ENCODE results near the gene SPAG8.

SPAG8 gene

DNA sequence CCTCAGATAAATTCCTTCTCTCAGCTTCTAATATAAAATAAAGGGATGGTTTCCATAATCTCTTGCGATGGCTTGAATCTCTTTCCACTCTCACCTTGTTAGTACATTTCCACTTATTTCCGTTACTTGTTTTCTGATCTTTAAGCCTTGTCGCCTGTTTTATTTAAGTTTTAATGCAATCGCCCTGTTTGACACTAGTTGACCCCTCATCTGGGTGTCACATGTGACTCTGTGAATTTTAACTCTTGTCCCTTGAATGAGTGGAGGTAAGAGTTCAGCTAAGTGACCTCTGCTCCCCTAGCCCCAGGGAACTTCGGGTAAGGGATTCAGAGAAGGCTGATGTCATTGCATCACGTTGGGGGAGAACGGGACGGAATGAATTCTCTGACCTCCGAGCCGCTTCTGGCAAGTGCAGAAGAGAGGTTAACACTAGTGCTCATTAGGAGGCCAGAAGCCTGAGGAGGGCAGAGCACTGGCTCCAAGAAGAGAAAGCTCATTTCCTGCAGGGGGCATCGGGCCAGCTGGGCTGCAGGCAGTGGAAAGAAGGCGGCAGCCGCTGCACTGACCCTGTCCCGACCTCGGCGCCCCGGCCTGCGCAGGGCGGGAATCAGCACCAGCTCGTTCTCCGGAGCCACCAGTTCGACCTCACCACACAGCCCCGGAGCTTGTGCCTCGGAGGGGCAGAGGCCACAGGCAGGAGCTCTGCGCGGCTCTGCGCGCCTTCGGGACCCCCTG, 2.2 kb upstream of the SPAG8 start:
- no peak for DNase-seq (ENCODE audit: low read depth)
- H3K4me3 ChIP-seq (ENCODE audit: low read depth, low read length): peak overlapping the region; percentile 84

DNA sequence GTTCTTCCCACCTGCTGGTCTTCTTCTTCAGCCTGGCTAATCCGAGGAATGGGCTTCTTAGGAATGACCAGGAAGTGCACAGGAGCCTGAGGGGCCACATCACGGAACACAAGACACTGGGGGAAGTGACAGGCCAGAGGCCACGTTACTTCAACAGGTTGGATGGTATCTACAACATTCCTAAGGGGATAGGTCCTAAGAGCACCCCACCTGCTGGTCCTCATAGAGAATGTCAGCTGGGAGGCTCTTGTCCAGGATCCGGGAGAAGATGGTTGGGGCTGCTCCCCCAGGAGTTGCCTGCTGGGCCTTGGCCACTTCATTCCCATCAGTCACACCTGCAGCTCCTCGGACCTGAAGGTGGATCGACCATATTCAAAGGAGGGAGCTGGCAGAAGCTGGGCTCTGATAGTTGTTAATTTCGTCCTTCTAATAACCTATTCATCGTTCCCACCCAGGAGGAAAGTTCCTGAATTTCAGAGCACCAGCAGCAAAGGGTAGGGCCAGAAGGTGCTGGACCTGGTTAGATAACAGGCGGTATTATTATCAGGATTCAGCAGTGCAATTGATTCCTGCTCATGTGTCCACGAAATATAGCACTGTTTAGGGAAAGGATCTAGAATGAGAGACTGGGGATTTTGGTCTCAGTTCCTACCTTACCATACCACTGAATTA, 1.5 kb upstream of the SPAG8 start:
- H3K4me3 ChIP-seq (ENCODE audit: low read depth, low read length): no peak overlapping the region
- DNase-seq (ENCODE audit: low read depth): no peak

DNA sequence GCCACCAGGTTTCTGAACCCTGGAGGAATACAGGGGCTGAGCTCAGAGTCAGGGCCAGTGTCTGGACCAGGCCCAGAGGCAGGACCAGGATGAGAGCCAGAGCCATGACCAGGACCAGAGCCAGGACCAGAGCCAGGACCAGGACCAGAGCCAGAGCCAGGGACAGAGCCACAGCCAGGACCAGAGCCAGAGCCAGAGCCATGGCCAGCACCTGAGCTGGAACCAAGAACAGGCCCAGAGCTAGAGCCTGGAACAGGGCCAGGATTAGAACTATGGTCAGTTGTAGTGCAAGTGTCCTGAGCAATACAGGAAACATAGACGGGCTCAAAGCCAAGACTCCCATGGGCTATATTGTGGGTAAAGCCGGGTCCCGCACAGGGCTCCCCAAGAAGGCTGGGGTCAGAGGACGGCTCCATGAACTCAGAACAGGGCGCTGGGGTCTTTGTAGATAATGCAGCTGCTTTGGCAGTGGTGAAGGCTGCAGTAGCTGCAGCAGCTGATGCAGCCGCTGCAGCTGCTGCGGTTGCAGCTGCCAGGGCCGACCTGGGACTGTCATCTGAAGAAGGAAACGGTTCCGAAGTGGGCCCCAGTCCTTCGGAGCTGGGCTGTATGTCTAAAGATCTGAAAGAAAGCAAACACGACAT, 559 bp downstream of the SPAG8 start:
- peak overlapping the region; percentile 61 for H3K4me3 ChIP-seq (ENCODE audit: low read depth, low read length)
- DNase-seq (ENCODE audit: low read depth): no peak

DNA sequence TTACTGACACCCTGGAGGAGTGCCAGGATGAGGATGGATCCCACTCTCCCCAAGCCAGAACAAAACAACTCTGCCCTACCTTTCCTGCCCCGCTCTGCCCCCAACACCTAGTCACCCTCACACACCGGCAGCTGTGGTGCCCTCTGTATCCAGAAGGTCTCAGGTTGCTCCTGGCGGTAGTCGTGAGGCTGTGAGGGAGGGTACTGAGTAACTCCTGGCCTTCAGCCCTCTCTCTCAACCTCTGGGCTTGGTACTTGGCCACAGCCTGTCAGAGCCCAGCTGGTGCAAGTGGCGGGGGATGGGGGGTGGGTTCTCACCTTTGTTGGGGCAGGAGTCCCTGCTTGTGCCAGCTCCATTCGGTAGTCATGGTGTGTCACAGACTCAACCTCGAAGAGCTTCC, 1.9 kb downstream of the SPAG8 start:
- no peak for DNase-seq (ENCODE audit: low read depth)
- H3K4me3 ChIP-seq (ENCODE audit: low read depth, low read length): no peak overlapping the region

DNA sequence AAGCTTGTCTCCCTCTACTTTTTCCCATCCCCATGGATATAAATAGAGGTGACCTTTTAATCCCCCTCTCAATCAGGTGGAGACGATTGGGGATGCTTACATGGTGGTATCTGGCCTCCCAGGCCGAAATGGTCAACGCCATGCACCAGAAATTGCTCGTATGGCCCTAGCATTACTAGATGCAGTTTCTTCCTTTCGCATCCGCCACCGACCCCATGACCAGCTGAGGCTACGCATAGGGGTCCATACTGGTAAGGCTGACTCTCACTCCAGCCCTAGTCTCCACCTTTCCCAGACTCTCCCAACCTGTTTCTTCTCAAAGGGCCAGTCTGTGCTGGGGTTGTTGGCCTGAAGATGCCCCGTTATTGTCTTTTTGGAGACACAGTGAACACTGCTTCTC, 3.6 kb downstream of the SPAG8 start:
- H3K4me3 ChIP-seq (ENCODE audit: low read depth, low read length): no peak overlapping the region
- no peak for DNase-seq (ENCODE audit: low read depth)

DNA sequence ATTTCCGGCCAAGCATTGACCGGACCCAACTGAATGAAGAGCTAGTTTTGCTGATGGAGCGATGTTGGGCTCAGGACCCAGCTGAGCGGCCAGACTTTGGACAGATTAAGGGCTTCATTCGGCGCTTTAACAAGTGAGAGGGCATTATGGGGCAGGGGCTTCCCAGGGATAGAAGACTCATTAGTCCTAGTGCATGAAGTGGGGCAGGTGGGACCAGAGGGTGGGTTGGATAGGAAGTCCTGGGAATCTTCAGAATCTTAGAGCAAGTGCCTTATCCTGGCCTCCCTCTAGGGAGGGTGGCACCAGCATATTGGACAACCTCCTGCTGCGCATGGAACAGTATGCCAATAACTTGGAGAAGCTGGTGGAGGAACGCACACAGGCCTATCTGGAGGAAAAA, 6.0 kb downstream of the SPAG8 start:
- H3K4me3 ChIP-seq (ENCODE audit: low read depth, low read length): no peak overlapping the region
- no peak for DNase-seq (ENCODE audit: low read depth)

DNA sequence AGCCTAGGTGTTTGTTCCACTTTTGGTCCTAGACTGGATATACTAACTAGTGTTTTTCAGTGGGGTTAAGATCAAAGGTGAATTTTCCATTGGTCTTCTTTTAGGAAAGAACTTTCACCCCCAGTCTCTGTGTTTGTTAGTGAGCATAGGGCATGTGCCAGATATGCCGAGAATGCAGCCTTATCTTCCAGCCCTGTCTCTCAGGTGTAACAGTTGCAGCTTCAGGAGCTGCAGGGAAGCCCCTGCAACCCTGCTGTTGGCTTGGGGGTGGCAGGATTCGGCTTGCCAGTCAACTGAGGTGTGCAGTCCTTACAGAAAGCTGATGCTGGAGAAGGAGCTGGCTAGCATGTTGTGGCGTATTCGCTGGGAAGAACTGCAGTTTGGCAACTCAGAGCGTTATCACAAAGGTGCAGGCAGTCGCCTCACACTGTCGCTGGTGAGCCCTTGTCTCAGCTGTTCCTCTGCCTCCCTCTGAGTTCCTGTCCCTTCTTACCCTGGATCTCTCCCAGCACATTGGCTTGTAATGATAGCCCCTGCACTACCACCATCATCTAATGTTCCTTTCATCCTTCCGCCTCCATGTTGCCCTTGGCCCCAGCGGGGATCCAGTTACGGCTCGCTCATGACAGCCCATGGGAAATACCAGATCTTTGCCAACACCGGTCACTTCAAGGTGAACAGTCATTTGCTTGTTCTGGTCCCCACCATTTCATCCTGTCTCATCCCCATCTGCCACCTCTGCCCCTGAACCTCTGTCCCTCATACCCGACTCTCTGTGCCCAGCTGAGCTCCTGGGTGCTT, 10.5 kb downstream of the SPAG8 start:
- no peak for DNase-seq (ENCODE audit: low read depth)
- H3K4me3 ChIP-seq (ENCODE audit: low read depth, low read length): no peak overlapping the region

DNA sequence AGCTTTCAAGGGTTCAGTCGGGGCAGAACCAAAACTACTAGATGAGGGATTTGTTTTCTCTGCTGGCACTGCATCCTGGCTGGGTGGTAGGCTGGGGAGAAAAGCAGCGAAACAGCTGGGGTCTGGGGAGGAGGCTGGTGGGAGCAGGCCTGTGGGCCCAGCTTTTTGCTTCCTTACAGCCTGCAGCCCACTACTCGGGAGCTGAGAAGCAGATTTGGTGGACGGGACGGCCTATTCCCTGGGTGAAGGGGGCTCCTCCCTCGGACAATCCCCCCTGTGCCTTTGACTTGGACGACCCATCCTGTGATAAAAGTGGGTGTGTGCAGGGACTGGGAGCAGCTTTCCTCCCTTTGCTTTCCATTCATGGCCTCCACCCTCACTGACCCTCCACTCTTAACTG, 11.5 kb downstream of the SPAG8 start:
- H3K4me3 ChIP-seq (ENCODE audit: low read depth, low read length): no peak overlapping the region
- DNase-seq (ENCODE audit: low read depth): no peak

DNA sequence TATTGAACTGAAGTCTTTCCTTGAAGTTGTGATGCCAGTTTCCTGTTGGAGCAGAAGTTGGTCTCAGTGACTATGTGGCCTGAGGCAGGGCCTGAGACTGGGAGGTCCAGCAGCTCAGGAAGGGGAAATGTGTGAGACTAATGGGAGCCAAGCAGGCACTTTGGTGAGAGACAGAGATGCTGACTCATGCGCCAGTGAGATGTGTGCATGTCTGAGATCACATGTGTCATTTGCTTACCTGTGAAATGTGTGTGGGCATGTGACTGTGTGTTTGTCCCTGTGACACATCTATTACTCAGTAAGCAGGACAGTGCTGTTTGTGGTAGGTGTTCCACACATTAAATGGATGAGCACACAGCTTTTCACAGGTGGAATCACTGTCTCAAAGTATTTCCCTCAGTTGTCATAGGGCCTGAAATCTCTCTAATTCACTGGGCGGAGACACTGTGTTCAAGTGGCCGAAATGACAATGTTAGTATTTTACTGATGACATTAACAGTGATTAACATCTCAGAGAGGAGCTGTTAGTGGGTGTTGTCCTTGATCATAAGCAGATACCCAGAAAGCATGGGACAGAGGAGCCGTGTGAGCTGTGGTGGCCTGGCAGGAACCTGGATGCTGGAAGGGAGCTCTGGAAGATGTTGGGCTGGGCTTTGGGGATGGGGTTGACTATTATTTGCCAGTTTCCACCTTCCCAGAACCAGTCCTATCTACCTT, 13.2 kb downstream of the SPAG8 start:
- no peak overlapping the region for H3K4me3 ChIP-seq (ENCODE audit: low read depth, low read length)
- no peak for DNase-seq (ENCODE audit: low read depth)

DNA sequence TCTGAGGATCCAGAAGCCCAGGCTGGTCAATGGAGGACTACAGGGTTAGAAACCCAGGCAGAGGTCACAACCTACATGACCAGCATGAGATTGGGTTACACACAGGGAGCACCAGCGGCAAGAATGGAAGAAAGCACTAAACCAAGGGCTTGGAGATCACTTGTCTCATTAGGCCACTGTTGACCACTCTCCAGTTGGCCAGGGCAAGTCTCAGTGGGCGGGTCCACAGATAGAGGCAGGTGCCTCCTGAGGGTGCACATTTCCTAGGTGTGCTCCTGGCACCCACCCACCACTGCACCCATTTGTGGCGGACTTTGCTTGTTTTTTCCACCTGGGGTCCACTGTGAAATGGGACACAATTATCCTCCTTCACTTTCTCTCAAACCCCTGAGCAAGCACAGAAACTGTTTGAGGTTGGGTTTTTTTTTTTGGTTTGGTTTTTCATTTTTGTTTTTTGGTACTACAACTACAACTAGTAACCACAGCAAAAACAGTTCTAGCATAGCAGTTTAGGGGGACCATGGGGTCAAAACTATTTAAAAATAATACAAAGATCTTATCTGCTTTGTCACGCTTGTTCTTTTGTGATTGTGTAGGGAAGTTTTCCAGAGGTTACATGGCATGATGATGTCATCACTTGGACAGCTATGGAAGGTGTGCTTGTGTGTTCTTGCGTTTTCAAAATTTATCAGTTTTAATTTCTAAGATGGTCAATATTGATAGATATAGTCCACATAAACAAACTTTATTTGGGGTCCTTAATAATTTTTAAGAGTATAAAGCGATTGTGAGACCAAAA, 14.6 kb downstream of the SPAG8 start:
- H3K4me3 ChIP-seq (ENCODE audit: low read depth, low read length): no peak overlapping the region
- no peak for DNase-seq (ENCODE audit: low read depth)

DNA sequence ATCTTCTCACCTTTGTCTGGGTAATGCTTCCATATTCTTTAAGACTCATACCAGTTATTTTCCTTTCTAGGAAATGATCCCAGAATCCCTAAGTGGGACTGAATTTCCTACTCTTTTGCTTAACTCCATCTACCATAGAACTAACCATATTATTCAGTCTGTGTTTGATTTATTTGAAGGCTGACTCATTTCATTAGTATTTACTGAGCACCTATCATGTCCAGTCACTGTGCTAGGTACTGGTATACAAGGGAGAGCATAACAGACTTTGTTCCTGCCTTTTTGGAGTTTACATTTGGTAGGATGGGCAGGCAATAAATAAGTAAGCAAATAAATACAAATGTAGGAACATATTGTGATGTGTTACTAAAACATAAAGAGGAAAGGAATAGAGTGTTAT, 16.4 kb downstream of the SPAG8 start:
- DNase-seq (ENCODE audit: low read depth): no peak
- H3K4me3 ChIP-seq (ENCODE audit: low read depth, low read length): no peak overlapping the region

DNA sequence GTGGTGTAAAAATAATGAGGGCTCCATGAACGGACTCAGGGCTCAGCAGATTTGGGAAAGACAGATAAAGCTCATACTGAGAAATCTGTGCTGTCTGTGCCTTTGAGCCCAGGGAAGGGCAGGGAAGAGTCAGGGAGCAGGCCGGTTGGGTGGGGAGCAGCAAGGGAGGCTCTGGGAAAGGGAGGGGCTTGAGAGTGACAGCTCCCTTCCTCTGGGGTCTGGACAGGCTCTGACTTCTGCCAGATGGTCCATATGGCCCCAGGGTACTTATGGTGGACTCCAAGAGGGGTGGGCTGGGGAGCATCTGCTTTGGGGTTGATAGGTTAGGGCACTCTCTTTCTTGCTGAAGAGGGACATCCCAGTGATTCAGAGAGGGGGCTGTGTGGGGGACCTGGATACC, 18.6 kb downstream of the SPAG8 start:
- DNase-seq (ENCODE audit: low read depth): no peak

DNA sequence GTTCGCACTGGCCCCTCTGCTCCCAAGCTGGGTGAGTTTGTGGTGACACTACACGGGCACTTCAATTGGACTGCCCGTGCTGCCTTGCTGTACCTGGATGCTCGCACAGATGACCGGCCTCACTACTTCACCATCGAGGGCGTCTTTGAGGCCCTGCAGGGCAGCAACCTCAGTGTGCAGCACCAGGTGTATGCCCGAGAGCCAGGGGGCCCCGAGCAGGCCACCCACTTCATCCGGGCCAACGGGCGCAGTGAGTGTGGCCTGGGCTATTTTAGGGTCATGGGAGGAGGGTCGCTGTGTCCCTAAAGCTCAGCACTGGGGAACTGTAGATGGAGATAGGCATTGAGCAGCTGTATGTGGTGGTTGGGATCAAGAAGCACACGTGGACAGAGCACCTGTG, 19.2 kb downstream of the SPAG8 start:
- no peak for DNase-seq (ENCODE audit: low read depth)
- peak overlapping the region; percentile 55 for H3K4me3 ChIP-seq (ENCODE audit: low read depth, low read length)

More for the DNA sequence above, 18.6 kb downstream of the SPAG8 start:
- H3K4me3 ChIP-seq (ENCODE audit: low read depth, low read length): peak overlapping the region; percentile 55

DNA sequence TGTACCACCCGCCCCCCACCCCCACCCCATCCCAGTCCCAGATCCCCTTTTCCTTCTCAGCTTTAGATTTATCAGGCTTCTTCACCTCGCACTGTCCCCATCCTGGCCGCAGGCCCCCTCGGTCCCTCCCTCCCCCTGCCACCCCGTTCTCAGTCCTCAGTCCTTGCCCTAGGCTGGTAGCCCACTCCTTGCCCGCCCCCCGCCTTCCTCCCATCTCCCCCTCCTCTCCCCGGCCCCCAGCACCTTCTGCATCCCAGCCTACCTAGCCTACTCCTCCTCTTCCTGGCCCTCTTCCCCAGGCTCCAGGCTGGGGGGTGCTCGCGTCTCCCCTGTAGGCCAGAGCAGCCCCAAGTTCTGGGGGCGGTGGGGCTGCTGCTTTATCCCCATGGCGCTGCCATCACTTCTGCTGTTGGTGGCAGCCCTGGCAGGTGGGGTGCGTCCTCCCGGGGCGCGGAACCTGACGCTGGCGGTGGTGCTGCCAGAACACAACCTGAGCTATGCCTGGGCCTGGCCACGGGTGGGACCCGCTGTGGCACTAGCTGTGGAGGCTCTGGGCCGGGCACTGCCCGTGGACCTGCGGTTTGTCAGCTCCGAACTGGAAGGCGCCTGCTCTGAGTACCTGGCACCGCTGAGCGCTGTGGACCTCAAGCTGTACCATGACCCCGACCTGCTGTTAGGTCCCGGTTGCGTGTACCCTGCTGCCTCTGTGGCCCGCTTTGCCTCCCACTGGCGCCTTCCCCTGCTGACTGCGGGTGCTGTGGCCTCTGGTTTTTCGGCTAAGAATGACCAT, 19.8 kb downstream of the SPAG8 start:
- DNase-seq (ENCODE audit: low read depth): no peak
- H3K4me3 ChIP-seq (ENCODE audit: low read depth, low read length): peak overlapping the region; percentile 55

DNA sequence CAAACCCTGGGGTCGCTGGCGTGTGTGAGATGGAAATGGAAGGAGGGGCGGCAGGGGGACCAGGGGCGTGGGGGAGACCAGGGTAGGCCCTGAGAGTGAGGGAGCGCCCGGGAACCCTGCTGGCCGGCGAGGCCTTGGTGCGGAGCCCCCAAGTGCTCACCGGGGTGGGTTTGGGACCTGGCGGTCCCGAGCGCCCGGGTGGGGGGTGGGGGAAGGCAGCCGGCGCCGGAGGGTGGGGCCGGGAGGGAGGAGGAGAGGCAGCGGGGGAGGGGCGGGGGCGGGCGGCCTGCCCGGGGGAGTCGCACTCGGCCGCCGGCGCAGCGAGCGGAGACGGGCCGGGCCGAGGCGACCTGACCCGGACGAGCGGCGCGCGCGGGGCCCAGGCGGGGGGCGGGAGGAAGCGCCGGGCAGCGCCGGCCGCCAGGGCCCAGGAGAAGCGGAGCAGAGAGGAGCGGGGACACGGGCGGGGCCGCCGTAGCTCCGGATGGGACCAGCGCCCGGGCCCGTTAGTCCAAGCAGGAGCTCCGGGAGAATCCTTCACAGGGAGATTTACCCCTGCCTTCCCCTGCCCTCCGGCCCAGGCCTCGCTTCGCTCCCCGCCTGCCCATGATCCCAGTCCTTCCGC, 20.7 kb downstream of the SPAG8 start, which contains the start of gene NPR2:
TSS of gene NPR2 (plus strand) at position 295 of the 625 bp plus-strand sequence. CDS start 818 bp downstream, outside the sequence.
- DNase-seq (ENCODE audit: low read depth): no peak
- peak within 1 kb of the TSS; percentile 55 for H3K4me3 ChIP-seq (ENCODE audit: low read depth, low read length)

DNA sequence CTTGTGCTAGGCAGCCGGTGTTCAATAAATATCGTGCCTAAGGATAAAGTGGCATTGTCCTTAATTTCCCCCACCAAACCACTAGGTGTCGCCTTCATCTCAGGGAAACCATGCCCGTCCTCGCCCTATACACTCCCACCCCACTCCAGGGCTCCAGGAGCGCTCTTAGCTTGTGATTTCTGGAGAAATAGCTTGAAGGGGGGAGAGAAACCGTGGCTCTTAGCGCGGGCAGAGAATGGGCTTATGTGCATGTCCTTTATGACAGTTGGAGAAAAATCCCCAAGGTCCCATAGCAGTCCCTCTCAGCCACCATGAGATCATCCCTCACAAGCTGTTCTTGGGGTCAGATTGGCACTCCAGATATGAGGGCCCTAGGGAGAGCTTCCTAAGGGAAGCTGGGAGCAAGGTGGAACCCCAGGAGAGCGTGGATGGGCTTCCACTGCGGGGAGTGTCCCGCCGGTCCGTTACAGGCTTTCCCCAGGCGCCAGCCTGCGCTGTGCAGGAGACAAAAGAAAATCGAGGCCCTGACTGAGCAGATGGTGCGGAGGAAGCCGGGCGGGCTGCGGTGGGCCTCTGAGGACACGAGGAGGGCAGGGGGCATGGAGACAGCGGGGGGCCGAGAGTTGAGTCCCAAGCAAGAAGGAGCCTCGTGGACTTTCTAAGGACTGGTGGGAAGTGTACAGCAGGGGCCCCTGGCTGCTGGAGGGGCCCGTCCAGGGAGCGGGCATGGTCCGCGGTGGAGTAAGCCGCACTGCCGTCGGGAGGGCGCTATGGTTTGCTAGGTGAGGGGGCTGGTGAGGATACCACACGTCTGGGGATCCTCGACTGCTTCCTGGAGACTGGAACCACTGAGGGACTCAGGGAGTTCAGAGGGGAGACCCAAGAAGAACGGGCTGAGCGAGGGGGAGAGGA, 21.4 kb downstream of the SPAG8 start:
- DNase-seq (ENCODE audit: low read depth): peak; percentile 43
- H3K4me3 ChIP-seq (ENCODE audit: low read depth, low read length): peak overlapping the region; percentile 23
